Measurements from ENCODE around the gene TMEM170A.

The TMEM170A gene

DNA sequence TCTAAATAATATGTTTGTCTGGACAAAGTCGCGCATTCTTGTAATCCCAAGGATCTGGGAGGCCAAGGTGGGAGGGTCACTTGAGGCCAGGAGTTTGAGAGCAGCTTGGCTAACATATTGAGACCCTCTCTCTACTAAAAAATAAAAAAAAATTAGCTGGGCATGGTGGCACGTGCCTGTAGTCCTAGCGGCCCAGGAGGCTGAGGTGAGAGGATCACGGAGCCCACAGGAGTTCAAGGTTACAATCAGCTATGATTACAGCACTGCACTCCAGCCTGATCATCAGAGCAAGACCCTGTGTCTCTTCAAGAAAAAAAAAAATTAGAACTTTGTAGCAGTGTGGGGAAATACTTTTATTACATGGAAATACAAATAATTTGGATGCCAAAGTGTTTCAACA, 36.9 kb upstream of the TMEM170A start:
- TF ChIP-seq TAF1 (IDR thresholded peaks at IDR 0.05; ENCODE audit: borderline replicate concordance, insufficient read depth, low read length), result no peak
- TF ChIP-seq POLR2AphosphoS5 (IDR thresholded peaks at IDR 0.05; ENCODE audit: low read depth, low read length), result no peak
- TF ChIP-seq SIN3A (IDR thresholded peaks at IDR 0.05; ENCODE audit: borderline replicate concordance, insufficient read depth, low read length), result no peak
- TF ChIP-seq, protein P1, sequence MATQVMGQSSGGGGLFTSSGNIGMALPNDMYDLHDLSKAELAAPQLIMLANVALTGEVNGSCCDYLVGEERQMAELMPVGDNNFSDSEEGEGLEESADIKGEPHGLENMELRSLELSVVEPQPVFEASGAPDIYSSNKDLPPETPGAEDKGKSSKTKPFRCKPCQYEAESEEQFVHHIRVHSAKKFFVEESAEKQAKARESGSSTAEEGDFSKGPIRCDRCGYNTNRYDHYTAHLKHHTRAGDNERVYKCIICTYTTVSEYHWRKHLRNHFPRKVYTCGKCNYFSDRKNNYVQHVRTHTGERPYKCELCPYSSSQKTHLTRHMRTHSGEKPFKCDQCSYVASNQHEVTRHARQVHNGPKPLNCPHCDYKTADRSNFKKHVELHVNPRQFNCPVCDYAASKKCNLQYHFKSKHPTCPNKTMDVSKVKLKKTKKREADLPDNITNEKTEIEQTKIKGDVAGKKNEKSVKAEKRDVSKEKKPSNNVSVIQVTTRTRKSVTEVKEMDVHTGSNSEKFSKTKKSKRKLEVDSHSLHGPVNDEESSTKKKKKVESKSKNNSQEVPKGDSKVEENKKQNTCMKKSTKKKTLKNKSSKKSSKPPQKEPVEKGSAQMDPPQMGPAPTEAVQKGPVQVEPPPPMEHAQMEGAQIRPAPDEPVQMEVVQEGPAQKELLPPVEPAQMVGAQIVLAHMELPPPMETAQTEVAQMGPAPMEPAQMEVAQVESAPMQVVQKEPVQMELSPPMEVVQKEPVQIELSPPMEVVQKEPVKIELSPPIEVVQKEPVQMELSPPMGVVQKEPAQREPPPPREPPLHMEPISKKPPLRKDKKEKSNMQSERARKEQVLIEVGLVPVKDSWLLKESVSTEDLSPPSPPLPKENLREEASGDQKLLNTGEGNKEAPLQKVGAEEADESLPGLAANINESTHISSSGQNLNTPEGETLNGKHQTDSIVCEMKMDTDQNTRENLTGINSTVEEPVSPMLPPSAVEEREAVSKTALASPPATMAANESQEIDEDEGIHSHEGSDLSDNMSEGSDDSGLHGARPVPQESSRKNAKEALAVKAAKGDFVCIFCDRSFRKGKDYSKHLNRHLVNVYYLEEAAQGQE (IDR thresholded peaks at IDR 0.05; ENCODE audit: insufficient read depth in 1 of 2, low read depth in 2 of 2, low read length in 2 of 2), result no peak
- no peak for TF ChIP-seq FOXP2 (optimal IDR thresholded peaks at IDR 0.05; ENCODE audit: borderline replicate concordance, extremely low read depth, extremely low read length, insufficient read depth)

DNA sequence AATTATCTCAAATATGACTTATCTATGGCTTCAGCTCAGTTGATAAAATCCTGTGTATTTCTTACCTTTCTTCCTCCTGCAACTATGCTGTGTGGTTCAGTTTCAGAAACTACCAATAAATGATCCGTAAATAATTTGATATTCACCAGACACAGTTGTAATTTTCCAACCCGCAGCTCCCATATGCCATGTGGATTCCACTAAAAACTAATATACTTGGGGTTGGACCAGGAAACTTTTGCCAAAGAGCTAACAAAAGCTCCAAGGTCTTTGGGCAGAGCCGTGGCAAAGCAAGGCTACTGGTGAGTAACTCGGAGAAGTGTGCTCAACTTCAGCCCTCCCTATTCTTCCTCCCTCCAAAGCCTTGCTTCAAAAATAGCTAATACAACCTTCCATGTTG, 33.1 kb upstream of the TMEM170A start:
- TF ChIP-seq SIN3A (IDR thresholded peaks at IDR 0.05; ENCODE audit: borderline replicate concordance, insufficient read depth, low read length), result no peak
- TF ChIP-seq TAF1 (IDR thresholded peaks at IDR 0.05; ENCODE audit: borderline replicate concordance, insufficient read depth, low read length), result no peak
- TF ChIP-seq, protein P1 (IDR thresholded peaks at IDR 0.05; ENCODE audit: insufficient read depth in 1 of 2, low read depth in 2 of 2, low read length in 2 of 2), result no peak
- TF ChIP-seq FOXP2 (optimal IDR thresholded peaks at IDR 0.05; ENCODE audit: borderline replicate concordance, extremely low read depth, extremely low read length, insufficient read depth), result no peak

DNA sequence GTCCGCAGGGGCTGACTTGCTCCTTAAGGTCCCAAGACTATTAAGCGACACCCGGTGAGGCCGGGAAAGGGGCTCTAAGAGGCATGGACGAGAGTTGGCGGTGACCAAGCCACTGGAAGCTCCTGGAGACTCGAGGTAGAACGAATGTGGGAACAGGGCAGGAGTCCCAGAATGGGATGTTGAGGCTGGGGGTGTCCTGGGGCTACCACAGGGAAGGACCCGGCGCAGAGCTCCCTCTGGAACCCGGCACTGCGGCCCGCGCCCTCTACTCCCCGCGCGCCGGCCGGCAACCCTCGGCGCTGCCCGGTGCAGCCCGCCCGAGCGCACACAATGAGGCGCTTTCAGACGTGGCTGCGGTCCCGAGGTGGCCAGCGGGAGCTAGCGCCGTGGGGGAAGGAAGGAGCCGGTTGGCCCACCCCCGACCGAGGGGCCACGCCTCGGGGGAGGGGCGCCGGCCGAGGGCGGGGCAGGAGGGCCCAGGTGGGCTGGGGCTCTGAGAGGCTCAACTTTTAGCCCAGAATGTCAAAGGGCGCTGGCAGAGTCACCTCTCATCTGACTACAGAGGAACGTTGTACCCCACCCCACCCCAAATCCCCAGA, 30.7 kb upstream of the TMEM170A start, which contains the start of gene CHST6:
Gene CHST6 (minus strand): TSS at position 366 of the 599 bp plus-strand sequence. CDS start 15,613 bp downstream, outside the sequence.
- no peak for TF ChIP-seq SIN3A (IDR thresholded peaks at IDR 0.05; ENCODE audit: borderline replicate concordance, insufficient read depth, low read length)

DNA sequence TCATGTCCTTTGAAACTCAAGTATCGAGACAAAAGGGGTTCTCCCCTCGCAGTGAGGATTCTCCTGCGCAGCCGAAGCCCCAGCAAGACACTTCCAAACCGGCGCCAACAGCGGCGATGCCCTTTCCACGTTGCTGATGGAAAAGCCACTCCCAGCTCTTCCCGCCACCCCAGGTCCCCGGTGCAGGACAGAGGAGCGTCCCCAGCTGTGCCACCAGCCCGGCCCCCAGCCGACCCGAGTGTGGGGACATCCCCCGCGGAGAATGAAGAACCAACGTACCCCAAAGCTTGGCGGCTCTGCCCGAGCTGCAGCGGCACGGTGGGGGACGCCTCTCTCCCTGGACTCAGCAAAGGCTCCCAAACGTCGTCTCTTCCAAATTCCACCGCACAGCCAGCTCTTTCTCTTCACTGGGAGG, 30.2 kb upstream of the TMEM170A start:
- TF ChIP-seq POLR2AphosphoS5 (IDR thresholded peaks at IDR 0.05; ENCODE audit: low read depth, low read length), result no peak
- no peak for TF ChIP-seq FOXP2 (optimal IDR thresholded peaks at IDR 0.05; ENCODE audit: borderline replicate concordance, extremely low read depth, extremely low read length, insufficient read depth)
- TF ChIP-seq TAF1 (IDR thresholded peaks at IDR 0.05; ENCODE audit: borderline replicate concordance, insufficient read depth, low read length), result no peak
- TF ChIP-seq SIN3A (IDR thresholded peaks at IDR 0.05; ENCODE audit: borderline replicate concordance, insufficient read depth, low read length), result no peak
- TF ChIP-seq, protein P1 (IDR thresholded peaks at IDR 0.05; ENCODE audit: insufficient read depth in 1 of 2, low read depth in 2 of 2, low read length in 2 of 2), result no peak

DNA sequence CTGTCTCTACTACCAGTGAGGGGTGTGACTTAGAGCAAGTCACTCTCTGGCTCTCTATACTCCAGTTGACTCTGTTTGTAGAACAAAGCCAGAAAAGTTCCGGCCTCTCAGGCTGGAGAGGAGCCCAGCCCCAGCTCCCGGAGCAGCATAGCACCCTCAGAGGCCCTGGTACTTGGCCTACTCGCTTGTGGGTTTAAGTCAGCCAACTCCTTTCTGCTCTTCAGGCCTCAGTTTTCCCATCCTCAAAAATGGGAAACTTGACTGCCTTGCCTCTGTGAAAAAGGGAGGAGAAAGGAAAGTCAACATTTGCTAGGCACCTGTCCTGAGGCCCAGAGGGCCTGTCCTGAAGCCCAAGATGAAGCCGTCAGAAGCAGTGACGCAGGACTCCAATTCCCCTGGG, 29.7 kb upstream of the TMEM170A start:
- TF ChIP-seq POLR2AphosphoS5 (IDR thresholded peaks at IDR 0.05; ENCODE audit: low read depth, low read length) (no peak), FOXP2 (optimal IDR thresholded peaks at IDR 0.05; ENCODE audit: borderline replicate concordance, extremely low read depth, extremely low read length, insufficient read depth) (no peak), SIN3A (IDR thresholded peaks at IDR 0.05; ENCODE audit: borderline replicate concordance, insufficient read depth, low read length) (no peak), TAF1 (IDR thresholded peaks at IDR 0.05; ENCODE audit: borderline replicate concordance, insufficient read depth, low read length) (no peak)
- TF ChIP-seq, protein P1 (IDR thresholded peaks at IDR 0.05; ENCODE audit: insufficient read depth in 1 of 2, low read depth in 2 of 2, low read length in 2 of 2), result no peak

Measured in PFSK-1 (cell line).